GM23338 (cell line): ENCODE results near the gene SYNGR3. TPM values are rescaled to one million over a fixed set of nuclear protein-coding genes. Genes with fewer than 3 reads are reported as not detected.

ENCODE experiments used
- ATAC-seq: fragments of 200-7000 bp; cut with Tn5 transposase; 3 replicates; pipeline ENCODE4 v1.9.1; 2020
- DNase-seq: peaks from one replicate; pipeline ENCODE4 v3.0.0-alpha.2; 2015; ENCODE audit warnings: low spot score
- H2AFZ ChIP-seq: fragments of 200-600 bp; sonication (generic); 2 replicates; pipeline ENCODE4 v1.8.0; 2016; ENCODE audit warnings: antibody characterized with exemption, mild to moderate bottlenecking, moderate library complexity
- H3F3A ChIP-seq: fragments of 200-600 bp; sonication (generic); replicated peaks from 2 replicates; pipeline ENCODE4 v1.8.0; 2017; ENCODE audit warnings: antibody characterized with exemption, mixed run types, low read depth
- H3K27ac ChIP-seq: fragments of 200-600 bp; sonication (generic); 2 replicates; pipeline ENCODE4 v1.6.1; 2016; ENCODE audit warnings: low read depth
- H3K27me3 ChIP-seq: fragments of 200-600 bp; sonication (generic); 2 replicates; pipeline ENCODE4 v1.8.0; 2016; ENCODE audit warnings: mild to moderate bottlenecking, mixed run types, moderate library complexity; ENCODE audit not compliant: insufficient read depth
- H3K36me3 ChIP-seq: fragments of 200-600 bp; sonication (generic); 2 replicates; pipeline ENCODE4 v1.8.0; 2016; ENCODE audit warnings: mild to moderate bottlenecking; ENCODE audit not compliant: insufficient read depth
- H3K4me1 ChIP-seq: fragments of 200-600 bp; sonication (generic); 2 replicates; pipeline ENCODE4 v1.8.0; 2016; ENCODE audit warnings: mild to moderate bottlenecking, moderate library complexity; ENCODE audit not compliant: insufficient read depth
- H3K4me2 ChIP-seq: fragments of 200-600 bp; sonication (generic); 2 replicates; pipeline ENCODE4 v1.7.1; 2017; ENCODE audit warnings: mixed run types
- H3K4me3 ChIP-seq: fragments of 200-600 bp; sonication (generic); 2 replicates; pipeline ENCODE4 v1.6.1; 2016; ENCODE audit warnings: mixed run types
- H3K79me2 ChIP-seq: fragments of 200-600 bp; sonication (generic); replicated peaks from 2 replicates; pipeline ENCODE4 v1.8.0; 2017; ENCODE audit warnings: mild to moderate bottlenecking; ENCODE audit not compliant: insufficient read depth
- H3K9me2 ChIP-seq: fragments of 200-600 bp; sonication (generic); 2 replicates; pipeline ENCODE4 v1.8.0; 2017; ENCODE audit not compliant: insufficient read depth
- H4K20me1 ChIP-seq: fragments of 200-600 bp; sonication (generic); replicated peaks from 2 replicates; pipeline ENCODE4 v1.8.0; 2017; ENCODE audit warnings: mild to moderate bottlenecking; ENCODE audit not compliant: insufficient read depth
- H3K27ac Mint-ChIP-seq: 2 replicates; pipeline ENCODE4 v1.8.0; 2020; ENCODE audit warnings: inconsistent platforms, mild to moderate bottlenecking, moderate library complexity, mixed read lengths
- H3K27me3 Mint-ChIP-seq: 3 replicates; pipeline ENCODE4 v1.8.0; 2022; ENCODE audit warnings: low read depth, mild to moderate bottlenecking, moderate library complexity, mixed read lengths, inconsistent platforms; ENCODE audit not compliant: insufficient read depth, poor library complexity
- H3K36me3 Mint-ChIP-seq: 3 replicates; pipeline ENCODE4 v1.8.0; 2021; ENCODE audit warnings: low read depth, mild to moderate bottlenecking, inconsistent platforms, moderate library complexity, mixed read lengths
- H3K4me1 Mint-ChIP-seq: 3 replicates; pipeline ENCODE4 v1.8.0; 2020; ENCODE audit warnings: mild to moderate bottlenecking, inconsistent platforms, mixed read lengths
- H3K4me3 Mint-ChIP-seq: 3 replicates; pipeline ENCODE4 v1.8.0; 2021; ENCODE audit warnings: moderate library complexity, mild to moderate bottlenecking, inconsistent platforms, mixed read lengths
- H3K9me3 Mint-ChIP-seq: 3 replicates; pipeline ENCODE4 v1.8.0; 2020; ENCODE audit warnings: moderate library complexity, mild to moderate bottlenecking, inconsistent platforms, mixed read lengths
- CREB1 ChIP-seq: fragments of 250-450 bp; sonication (Bioruptor Pico); IDR thresholded peaks from 2 replicates; pipeline ENCODE4 v1.5.0; 2020; ENCODE audit warnings: low read depth, mild to moderate bottlenecking, moderate library complexity
- EZH2 ChIP-seq: fragments of 200-600 bp; sonication (generic); IDR thresholded peaks from one replicate; pipeline ENCODE4 v1.8.0; 2017; ENCODE audit warnings: antibody characterized with exemption, mild to moderate bottlenecking, low read depth; ENCODE audit not compliant: unreplicated experiment
- EZH2phosphoT487 ChIP-seq: fragments of 200-600 bp; sonication (generic); IDR thresholded peaks from one replicate; pipeline ENCODE4 v1.8.1; 2018; ENCODE audit warnings: antibody characterized with exemption; ENCODE audit not compliant: unreplicated experiment
- JUNB ChIP-seq: IDR thresholded peaks from one replicate; pipeline ENCODE4 v1.6.1; 2016; ENCODE audit warnings: antibody characterized with exemption; ENCODE audit not compliant: unreplicated experiment
- NANOG ChIP-seq: IDR thresholded peaks from 2 replicates; pipeline ENCODE4 v1.6.1; 2016; ENCODE audit warnings: antibody characterized with exemption, borderline replicate concordance
- POLR2AphosphoS5 ChIP-seq: IDR thresholded peaks from 2 replicates; pipeline ENCODE4 v1.6.1; 2016; ENCODE audit warnings: antibody characterized with exemption, low read depth
- STAT1 ChIP-seq: IDR thresholded peaks from one replicate; pipeline ENCODE4 v1.6.1; 2016; ENCODE audit warnings: antibody characterized with exemption; ENCODE audit not compliant: unreplicated experiment
- ZNF114 ChIP-seq: fragments of 250-450 bp; sonication (Bioruptor Pico); IDR thresholded peaks from 2 replicates; pipeline ENCODE4 v1.5.0; 2020; ENCODE audit warnings: mild to moderate bottlenecking, moderate library complexity
- ZNF331 ChIP-seq: fragments of 250-450 bp; sonication (Bioruptor Pico); IDR thresholded peaks from 2 replicates; pipeline ENCODE4 v1.5.0; 2020; ENCODE audit warnings: low read depth, mild to moderate bottlenecking, moderate library complexity
- polyA plus RNA-seq: library from polyadenylated mRNA; unstranded; fragments of >200 nt; fragmentation: Nextera tagmentation; extraction: Ambion mirVana; gene quantifications from 2 replicates; pipeline ENCODE4 v1.2.1, GENCODE V29; 2016
- total RNA-seq: library from RNA; depleted of rRNA; stranded (reverse); fragments of >200 nt; shearing (Covaris generic); gene quantifications from 2 replicates; pipeline ENCODE4 v1.2.3, GENCODE V29; 2014
- TF ChIP-seq, protein P1 (sequence below): IDR thresholded peaks from 2 replicates; pipeline ENCODE4 v1.6.1; 2016; ENCODE audit warnings: antibody characterized with exemption
- TF ChIP-seq, protein P2 (sequence below): IDR thresholded peaks from one replicate; pipeline ENCODE4 v1.6.1; 2018; ENCODE audit warnings: antibody characterized with exemption; ENCODE audit not compliant: unreplicated experiment
- TF ChIP-seq, protein P3 (sequence below), 2 experiments: fragments of 200-600 bp in 1 of 2; sonication (generic) in 1 of 2; conservative IDR thresholded peaks; 2 replicates each; pipeline versions ENCODE4 v1.5.1 to v1.6.1; 2016 to 2017; ENCODE audit warnings: antibody characterized with exemption in 2 of 2, low read depth in 2 of 2, mild to moderate bottlenecking in 2 of 2, moderate library complexity in 1 of 2
- TF ChIP-seq, protein P4 (sequence below): fragments of 250-450 bp; sonication (Bioruptor Pico); IDR thresholded peaks from 2 replicates; pipeline ENCODE4 v1.5.0; 2020; ENCODE audit warnings: mild to moderate bottlenecking, moderate library complexity

Gene SYNGR3
- total and polyA plus RNA-seq, 2 experiments from 2014 or later, result 45.4 to 77.7 TPM

DNA sequence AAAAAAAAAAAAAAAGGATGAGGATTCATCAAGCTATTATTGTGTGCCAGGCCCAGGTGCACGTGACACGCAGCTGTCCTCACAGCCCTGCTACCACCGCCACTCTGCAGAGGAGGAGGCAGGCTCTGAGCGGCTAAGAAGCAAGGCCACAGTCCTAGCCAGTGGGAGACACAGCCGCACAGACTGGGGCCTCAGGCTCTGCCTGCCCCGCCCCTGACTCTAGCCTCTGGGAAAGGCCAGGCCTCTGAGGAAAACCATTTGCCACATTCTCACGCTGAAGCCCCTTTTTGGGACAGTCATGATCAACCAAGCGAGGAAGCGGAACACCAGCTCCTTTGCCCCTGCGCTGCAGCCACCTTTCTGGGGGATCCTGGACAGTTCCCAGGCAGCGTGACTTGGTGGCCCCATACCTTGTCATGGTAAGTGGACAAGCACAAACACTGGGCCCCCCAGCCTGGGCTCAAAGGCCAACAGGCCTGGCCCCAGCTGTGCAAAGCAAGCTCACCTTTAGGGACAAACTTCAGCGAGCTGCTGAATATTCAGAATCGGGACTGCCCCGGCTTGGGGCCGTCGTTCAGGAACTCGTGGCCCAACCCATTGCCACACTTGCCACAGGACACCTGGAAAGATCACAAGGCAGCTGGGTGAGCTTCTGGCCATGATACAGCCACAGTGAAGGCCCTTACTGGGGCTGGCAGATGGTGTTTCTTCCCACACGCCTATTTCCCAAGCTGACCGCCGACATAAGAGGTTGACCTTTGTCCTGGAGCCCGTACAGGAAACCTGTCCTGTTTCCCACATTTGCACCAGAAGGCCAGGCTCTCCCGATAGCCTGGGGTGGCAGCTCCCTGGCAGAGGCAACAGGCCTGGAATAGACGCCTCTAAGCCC is 49.3 kb upstream of the SYNGR3 start:
- ATAC-seq, result no peak

More for the DNA sequence above, 49.3 kb upstream of the SYNGR3 start:
- Mint-ChIP-seq H3K27ac (no peak overlapping the region), H3K36me3 (peaks cover 16% of the 10 kb centered on the region), H3K4me3 (no peak overlapping the region), H3K27me3 (peaks cover 11% of the 10 kb centered on the region), H3K4me1 (peaks cover 20% of the 10 kb centered on the region), H3K9me3 (no peaks in the 10 kb centered on the region)
- Histone ChIP-seq H3K27ac (no peak overlapping the region), H3K27me3 (no peaks in the 10 kb centered on the region), H3K9me2 (no peaks in the 10 kb centered on the region), H3F3A (0 out of 2 replicates have a peak, but pooled peaks cover 10% of the 10 kb centered on the region), H4K20me1 (no peaks in the 10 kb centered on the region; the same call in 1 of the 2 replicates), H2AFZ (no peak overlapping the region), H3K4me3 (no peak overlapping the region), H3K36me3 (no peaks in the 10 kb centered on the region), H3K79me2 (no peaks in the 10 kb centered on the region), H3K4me1 (peaks cover 15% of the 10 kb centered on the region; the same call in 1 of the 2 replicates), H3K4me2 (no peak overlapping the region)
- TF ChIP-seq ZNF114, result no peak
- TF ChIP-seq EZH2, result no peak
- TF ChIP-seq JUNB, result no peak
- TF ChIP-seq EZH2phosphoT487, result no peak
- TF ChIP-seq, protein P1, sequence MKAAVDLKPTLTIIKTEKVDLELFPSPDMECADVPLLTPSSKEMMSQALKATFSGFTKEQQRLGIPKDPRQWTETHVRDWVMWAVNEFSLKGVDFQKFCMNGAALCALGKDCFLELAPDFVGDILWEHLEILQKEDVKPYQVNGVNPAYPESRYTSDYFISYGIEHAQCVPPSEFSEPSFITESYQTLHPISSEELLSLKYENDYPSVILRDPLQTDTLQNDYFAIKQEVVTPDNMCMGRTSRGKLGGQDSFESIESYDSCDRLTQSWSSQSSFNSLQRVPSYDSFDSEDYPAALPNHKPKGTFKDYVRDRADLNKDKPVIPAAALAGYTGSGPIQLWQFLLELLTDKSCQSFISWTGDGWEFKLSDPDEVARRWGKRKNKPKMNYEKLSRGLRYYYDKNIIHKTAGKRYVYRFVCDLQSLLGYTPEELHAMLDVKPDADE, result no peak
- TF ChIP-seq, protein P2, sequence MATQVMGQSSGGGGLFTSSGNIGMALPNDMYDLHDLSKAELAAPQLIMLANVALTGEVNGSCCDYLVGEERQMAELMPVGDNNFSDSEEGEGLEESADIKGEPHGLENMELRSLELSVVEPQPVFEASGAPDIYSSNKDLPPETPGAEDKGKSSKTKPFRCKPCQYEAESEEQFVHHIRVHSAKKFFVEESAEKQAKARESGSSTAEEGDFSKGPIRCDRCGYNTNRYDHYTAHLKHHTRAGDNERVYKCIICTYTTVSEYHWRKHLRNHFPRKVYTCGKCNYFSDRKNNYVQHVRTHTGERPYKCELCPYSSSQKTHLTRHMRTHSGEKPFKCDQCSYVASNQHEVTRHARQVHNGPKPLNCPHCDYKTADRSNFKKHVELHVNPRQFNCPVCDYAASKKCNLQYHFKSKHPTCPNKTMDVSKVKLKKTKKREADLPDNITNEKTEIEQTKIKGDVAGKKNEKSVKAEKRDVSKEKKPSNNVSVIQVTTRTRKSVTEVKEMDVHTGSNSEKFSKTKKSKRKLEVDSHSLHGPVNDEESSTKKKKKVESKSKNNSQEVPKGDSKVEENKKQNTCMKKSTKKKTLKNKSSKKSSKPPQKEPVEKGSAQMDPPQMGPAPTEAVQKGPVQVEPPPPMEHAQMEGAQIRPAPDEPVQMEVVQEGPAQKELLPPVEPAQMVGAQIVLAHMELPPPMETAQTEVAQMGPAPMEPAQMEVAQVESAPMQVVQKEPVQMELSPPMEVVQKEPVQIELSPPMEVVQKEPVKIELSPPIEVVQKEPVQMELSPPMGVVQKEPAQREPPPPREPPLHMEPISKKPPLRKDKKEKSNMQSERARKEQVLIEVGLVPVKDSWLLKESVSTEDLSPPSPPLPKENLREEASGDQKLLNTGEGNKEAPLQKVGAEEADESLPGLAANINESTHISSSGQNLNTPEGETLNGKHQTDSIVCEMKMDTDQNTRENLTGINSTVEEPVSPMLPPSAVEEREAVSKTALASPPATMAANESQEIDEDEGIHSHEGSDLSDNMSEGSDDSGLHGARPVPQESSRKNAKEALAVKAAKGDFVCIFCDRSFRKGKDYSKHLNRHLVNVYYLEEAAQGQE, result no peak
- TF ChIP-seq, protein P3, sequence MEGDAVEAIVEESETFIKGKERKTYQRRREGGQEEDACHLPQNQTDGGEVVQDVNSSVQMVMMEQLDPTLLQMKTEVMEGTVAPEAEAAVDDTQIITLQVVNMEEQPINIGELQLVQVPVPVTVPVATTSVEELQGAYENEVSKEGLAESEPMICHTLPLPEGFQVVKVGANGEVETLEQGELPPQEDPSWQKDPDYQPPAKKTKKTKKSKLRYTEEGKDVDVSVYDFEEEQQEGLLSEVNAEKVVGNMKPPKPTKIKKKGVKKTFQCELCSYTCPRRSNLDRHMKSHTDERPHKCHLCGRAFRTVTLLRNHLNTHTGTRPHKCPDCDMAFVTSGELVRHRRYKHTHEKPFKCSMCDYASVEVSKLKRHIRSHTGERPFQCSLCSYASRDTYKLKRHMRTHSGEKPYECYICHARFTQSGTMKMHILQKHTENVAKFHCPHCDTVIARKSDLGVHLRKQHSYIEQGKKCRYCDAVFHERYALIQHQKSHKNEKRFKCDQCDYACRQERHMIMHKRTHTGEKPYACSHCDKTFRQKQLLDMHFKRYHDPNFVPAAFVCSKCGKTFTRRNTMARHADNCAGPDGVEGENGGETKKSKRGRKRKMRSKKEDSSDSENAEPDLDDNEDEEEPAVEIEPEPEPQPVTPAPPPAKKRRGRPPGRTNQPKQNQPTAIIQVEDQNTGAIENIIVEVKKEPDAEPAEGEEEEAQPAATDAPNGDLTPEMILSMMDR (conservative IDR thresholded peaks at IDR 0.05; ENCODE audit: low read depth in 2 of 2), result no peak
- no peak for TF ChIP-seq STAT1
- TF ChIP-seq CREB1 (CRISPR knock-in tag), result no peak
- TF ChIP-seq, protein P4, sequence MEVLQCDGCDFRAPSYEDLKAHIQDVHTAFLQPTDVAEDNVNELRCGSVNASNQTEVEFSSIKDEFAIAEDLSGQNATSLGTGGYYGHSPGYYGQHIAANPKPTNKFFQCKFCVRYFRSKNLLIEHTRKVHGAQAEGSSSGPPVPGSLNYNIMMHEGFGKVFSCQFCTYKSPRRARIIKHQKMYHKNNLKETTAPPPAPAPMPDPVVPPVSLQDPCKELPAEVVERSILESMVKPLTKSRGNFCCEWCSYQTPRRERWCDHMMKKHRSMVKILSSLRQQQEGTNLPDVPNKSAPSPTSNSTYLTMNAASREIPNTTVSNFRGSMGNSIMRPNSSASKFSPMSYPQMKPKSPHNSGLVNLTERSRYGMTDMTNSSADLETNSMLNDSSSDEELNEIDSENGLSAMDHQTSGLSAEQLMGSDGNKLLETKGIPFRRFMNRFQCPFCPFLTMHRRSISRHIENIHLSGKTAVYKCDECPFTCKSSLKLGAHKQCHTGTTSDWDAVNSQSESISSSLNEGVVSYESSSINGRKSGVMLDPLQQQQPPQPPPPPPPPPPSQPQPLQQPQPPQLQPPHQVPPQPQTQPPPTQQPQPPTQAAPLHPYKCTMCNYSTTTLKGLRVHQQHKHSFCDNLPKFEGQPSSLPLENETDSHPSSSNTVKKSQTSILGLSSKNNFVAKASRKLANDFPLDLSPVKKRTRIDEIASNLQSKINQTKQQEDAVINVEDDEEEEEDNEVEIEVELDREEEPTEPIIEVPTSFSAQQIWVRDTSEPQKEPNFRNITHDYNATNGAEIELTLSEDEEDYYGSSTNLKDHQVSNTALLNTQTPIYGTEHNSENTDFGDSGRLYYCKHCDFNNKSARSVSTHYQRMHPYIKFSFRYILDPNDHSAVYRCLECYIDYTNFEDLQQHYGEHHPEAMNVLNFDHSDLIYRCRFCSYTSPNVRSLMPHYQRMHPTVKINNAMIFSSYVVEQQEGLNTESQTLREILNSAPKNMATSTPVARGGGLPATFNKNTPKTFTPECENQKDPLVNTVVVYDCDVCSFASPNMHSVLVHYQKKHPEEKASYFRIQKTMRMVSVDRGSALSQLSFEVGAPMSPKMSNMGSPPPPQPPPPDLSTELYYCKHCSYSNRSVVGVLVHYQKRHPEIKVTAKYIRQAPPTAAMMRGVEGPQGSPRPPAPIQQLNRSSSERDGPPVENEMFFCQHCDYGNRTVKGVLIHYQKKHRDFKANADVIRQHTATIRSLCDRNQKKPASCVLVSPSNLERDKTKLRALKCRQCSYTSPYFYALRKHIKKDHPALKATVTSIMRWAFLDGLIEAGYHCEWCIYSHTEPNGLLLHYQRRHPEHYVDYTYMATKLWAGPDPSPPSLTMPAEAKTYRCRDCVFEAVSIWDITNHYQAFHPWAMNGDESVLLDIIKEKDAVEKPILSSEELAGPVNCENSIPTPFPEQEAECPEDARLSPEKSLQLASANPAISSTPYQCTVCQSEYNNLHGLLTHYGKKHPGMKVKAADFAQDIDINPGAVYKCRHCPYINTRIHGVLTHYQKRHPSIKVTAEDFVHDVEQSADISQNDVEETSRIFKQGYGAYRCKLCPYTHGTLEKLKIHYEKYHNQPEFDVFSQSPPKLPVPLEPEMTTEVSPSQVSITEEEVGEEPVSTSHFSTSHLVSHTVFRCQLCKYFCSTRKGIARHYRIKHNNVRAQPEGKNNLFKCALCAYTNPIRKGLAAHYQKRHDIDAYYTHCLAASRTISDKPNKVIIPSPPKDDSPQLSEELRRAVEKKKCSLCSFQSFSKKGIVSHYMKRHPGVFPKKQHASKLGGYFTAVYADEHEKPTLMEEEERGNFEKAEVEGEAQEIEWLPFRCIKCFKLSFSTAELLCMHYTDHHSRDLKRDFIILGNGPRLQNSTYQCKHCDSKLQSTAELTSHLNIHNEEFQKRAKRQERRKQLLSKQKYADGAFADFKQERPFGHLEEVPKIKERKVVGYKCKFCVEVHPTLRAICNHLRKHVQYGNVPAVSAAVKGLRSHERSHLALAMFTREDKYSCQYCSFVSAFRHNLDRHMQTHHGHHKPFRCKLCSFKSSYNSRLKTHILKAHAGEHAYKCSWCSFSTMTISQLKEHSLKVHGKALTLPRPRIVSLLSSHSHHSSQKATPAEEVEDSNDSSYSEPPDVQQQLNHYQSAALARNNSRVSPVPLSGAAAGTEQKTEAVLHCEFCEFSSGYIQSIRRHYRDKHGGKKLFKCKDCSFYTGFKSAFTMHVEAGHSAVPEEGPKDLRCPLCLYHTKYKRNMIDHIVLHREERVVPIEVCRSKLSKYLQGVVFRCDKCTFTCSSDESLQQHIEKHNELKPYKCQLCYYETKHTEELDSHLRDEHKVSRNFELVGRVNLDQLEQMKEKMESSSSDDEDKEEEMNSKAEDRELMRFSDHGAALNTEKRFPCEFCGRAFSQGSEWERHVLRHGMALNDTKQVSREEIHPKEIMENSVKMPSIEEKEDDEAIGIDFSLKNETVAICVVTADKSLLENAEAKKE, result no peak
- no peak for TF ChIP-seq POLR2AphosphoS5
- TF ChIP-seq ZNF331, result no peak
- no peak for TF ChIP-seq NANOG
- DNase-seq, result no peak
